BLaER1 treated with 17β-estradiol and CSF1 and Interleukin-3, amounts not matched to agents 10 nM and 100 nM (cell line): ENCODE data around the gene ANTXR2.

Source experiments
- H3K27ac ChIP-seq, 11 experiments: shearing (Covaris generic); formaldehyde crosslinking; 2 replicates each; pipeline ENCODE4 v1.8.1; 2022
- H3K27me3 ChIP-seq, 11 experiments: shearing (Covaris generic); formaldehyde crosslinking; 2 replicates each; pipeline ENCODE4 v1.8.1; 2022
- H3K36me3 ChIP-seq, 11 experiments: shearing (Covaris generic); formaldehyde crosslinking; 2 replicates each; pipeline ENCODE4 v1.8.1; 2022
- H3K4me1 ChIP-seq, 10 experiments: shearing (Covaris generic); formaldehyde crosslinking; 2 replicates each; pipeline ENCODE4 v1.8.1; 2022
- H3K4me2 ChIP-seq, 11 experiments: shearing (Covaris generic); formaldehyde crosslinking; 2 replicates each; pipeline ENCODE4 v1.8.1; 2022
- H3K4me3 ChIP-seq, 10 experiments: shearing (Covaris generic); formaldehyde crosslinking; 2 replicates each; pipeline ENCODE4 v1.8.1; 2022
- H3K9ac ChIP-seq, 11 experiments: shearing (Covaris generic); formaldehyde crosslinking; 2 replicates each; pipeline ENCODE4 v1.8.1; 2022
- H3K9me3 ChIP-seq, 11 experiments: shearing (Covaris generic); formaldehyde crosslinking; replicated peaks in 1 of 11; 2 replicates each; pipeline ENCODE4 v1.8.1; 2022
- H4K20me1 ChIP-seq, 11 experiments: shearing (Covaris generic); formaldehyde crosslinking; 2 replicates each; pipeline ENCODE4 v1.8.1; 2022
- Cebpa-rat ChIP-seq, 11 experiments: shearing (Covaris generic); IDR thresholded peaks; 2 replicates each; pipeline ENCODE4 v1.8.1; 2022

The ANTXR2 gene

DNA sequence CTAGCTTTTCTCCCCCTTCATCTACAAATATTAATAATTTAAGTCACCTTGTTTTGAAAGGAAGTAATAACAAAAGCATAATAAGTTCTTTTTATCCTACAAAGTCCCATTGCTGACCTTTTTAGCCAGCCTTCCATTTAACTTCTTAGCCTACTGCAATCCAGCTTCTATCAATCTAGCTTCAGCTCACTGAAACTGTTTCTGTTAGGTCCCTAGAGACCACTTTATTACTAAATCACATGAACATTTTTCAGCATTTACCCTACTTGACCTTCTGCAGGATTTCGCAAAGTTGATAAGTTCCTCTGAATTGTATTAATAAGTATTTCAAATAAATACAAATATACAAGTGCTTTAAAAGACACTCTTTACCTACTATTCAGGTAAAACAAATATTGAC lies 186.5 kb downstream of the ANTXR2 start:
- Histone ChIP-seq H4K20me1 (no peaks in the 10 kb centered on the region), H3K4me3 (no peak overlapping the region), H3K27ac (no peak overlapping the region), H3K9ac (no peak overlapping the region), H3K36me3 (no peaks in the 10 kb centered on the region), H3K4me2 (no peak overlapping the region), H3K9me3 (no peaks in the 10 kb centered on the region), H3K4me1 (peaks cover 0 to 6% (median 0%) of the 10 kb centered on the region in 10 experiments; a peak in 4 of 20 replicates), H3K27me3 (no peaks in the 10 kb centered on the region)
- TF ChIP-seq Cebpa-rat (IDR thresholded peaks at IDR 0.05): no peak

- H4K20me1 ChIP-seq: no peaks in the 10 kb centered on the region
- no peaks in the 10 kb centered on the region for H3K36me3 ChIP-seq
- H3K27me3 ChIP-seq: no peaks in the 10 kb centered on the region
- no peaks in the 10 kb centered on the region for H3K9me3 ChIP-seq
- no peak overlapping the region for H3K4me3 ChIP-seq
- H3K4me2 ChIP-seq: no peak overlapping the region
- no peak overlapping the region for H3K9ac ChIP-seq
- no peak overlapping the region for H3K27ac ChIP-seq
- peaks cover 0 to 6% (median 0%) of the 10 kb centered on the region in 10 experiments; a peak in 4 of 20 replicates for H3K4me1 ChIP-seq
- no peak for TF ChIP-seq Cebpa-rat (IDR thresholded peaks at IDR 0.05)
These were observed 187.0 kb downstream of the ANTXR2 start for GRCh38 chr4:79886021-79886420.

DNA sequence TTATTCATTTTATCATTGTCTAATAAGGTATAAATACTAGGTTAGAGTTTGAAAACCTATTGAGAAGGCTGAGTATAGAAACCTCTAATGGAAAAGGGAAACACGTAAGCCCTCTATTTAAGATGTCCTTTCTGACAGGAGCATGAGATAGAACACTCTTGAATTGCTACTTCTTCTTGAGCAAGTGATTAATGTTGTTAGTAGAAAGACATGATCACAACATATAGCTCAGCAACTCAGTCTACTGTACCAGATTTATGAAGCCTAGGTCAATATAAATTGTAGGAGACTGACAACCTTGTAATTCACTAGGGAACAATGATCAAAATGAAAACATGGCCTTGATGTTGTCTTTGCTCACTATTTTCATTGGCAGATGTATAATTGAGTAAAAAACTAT lies 189.7 kb downstream of the ANTXR2 start:
- Histone ChIP-seq H3K4me2 (no peak overlapping the region), H3K9ac (no peak overlapping the region), H3K4me3 (no peak overlapping the region), H3K36me3 (no peaks in the 10 kb centered on the region), H3K27me3 (no peaks in the 10 kb centered on the region), H4K20me1 (no peaks in the 10 kb centered on the region), H3K9me3 (peaks cover 0 to 3% (median under 1%) of the 10 kb centered on the region in 11 experiments; a peak in 7 of 22 replicates), H3K27ac (no peak overlapping the region), H3K4me1 (peaks cover 0 to 6% (median 0%) of the 10 kb centered on the region in 10 experiments; a peak in 4 of 20 replicates)
- no peak for TF ChIP-seq Cebpa-rat (IDR thresholded peaks at IDR 0.05)

DNA sequence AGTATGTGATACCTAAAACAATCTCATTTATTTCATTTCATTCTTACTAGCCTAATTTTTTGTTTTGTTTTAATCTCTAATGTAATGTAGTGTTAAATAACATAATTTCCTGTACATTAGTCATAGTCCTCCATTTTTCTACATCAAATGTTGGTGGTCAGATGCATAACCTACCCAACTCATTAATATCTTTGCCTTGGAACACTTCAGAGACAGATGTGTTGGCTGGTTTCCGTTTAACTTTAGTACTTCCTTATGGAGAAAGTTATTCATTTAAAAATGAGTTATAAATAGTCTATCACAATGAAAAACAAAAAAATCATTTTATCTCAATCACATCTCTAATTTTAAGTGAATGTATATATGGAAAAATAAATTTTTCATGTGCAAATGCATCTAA lies 190.2 kb downstream of the ANTXR2 start:
- Histone ChIP-seq H3K4me1 (peaks cover 0 to 6% (median 0%) of the 10 kb centered on the region in 10 experiments; a peak in 4 of 20 replicates), H3K4me2 (no peak overlapping the region), H3K27ac (no peak overlapping the region), H3K27me3 (no peaks in the 10 kb centered on the region), H3K36me3 (no peaks in the 10 kb centered on the region), H3K9ac (no peak overlapping the region), H3K4me3 (no peak overlapping the region), H3K9me3 (peaks cover 0 to 8% (median 5%) of the 10 kb centered on the region in 11 experiments; a peak in 12 of 22 replicates), H4K20me1 (no peaks in the 10 kb centered on the region)
- no peak for TF ChIP-seq Cebpa-rat (IDR thresholded peaks at IDR 0.05)

DNA sequence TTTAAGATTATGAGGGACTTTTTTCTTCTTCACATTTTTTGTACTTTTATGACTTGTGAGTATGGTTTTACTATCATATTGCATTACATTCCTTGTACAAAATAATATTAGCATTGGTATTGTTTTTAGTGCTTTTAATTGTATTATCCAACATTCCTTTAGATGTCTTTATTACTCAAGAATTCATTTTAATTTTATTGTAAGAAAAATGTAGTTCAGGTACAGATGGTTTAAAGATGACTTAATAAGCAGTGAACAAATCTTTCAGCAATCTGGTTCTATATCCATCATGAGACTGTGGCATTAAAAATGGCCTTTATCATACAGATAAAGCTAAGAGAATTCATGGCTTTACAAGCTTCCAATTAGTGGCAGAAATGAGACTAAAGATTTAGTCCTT lies 191.6 kb downstream of the ANTXR2 start:
- Histone ChIP-seq H3K4me3 (no peak overlapping the region), H3K4me2 (no peak overlapping the region), H3K36me3 (no peaks in the 10 kb centered on the region), H4K20me1 (no peaks in the 10 kb centered on the region), H3K9ac (no peak overlapping the region), H3K27me3 (no peaks in the 10 kb centered on the region), H3K27ac (no peak overlapping the region), H3K9me3 (peaks cover 0 to 13% (median 6%) of the 10 kb centered on the region in 11 experiments; a peak in 12 of 22 replicates), H3K4me1 (peaks cover 0 to 3% (median 0%) of the 10 kb centered on the region in 10 experiments; a peak in 4 of 20 replicates)
- no peak for TF ChIP-seq Cebpa-rat (IDR thresholded peaks at IDR 0.05)

DNA sequence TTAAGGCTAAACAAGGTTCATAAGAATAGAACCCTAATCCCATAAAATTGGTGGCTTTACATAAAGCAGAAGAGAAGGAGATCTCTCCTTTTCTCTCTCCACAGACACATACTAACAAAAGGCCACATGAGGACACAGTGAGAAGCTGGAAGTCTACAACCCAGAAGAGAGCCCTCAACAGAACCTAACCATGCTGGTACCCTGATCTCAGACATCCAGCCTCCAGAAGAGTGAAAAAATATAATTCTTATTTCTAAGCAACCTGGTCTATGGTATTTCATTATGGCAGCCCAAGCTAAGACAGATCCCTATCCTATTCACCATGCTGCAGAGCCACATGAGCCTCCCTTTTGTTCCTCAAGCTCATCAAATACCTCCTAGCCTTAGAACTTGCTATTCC lies 195.5 kb downstream of the ANTXR2 start:
- Histone ChIP-seq H3K9ac (no peak overlapping the region), H4K20me1 (no peaks in the 10 kb centered on the region), H3K27me3 (no peaks in the 10 kb centered on the region), H3K36me3 (no peaks in the 10 kb centered on the region), H3K4me2 (no peak overlapping the region), H3K4me1 (no peaks in the 10 kb centered on the region), H3K27ac (no peak overlapping the region), H3K4me3 (no peak overlapping the region), H3K9me3 (peaks cover 0 to 13% (median 6%) of the 10 kb centered on the region in 11 experiments; a peak in 12 of 22 replicates)
- no peak for TF ChIP-seq Cebpa-rat (IDR thresholded peaks at IDR 0.05)

- Histone ChIP-seq H3K9ac (no peak overlapping the region), H4K20me1 (no peaks in the 10 kb centered on the region), H3K27ac (no peak overlapping the region), H3K4me2 (no peak overlapping the region), H3K4me1 (no peaks in the 10 kb centered on the region), H3K27me3 (no peaks in the 10 kb centered on the region), H3K36me3 (no peaks in the 10 kb centered on the region), H3K4me3 (no peak overlapping the region), H3K9me3 (peaks cover 0 to 13% (median 6%) of the 10 kb centered on the region in 11 experiments; a peak in 12 of 22 replicates)
- no peak for TF ChIP-seq Cebpa-rat (IDR thresholded peaks at IDR 0.05)
These were observed 197.6 kb downstream of the ANTXR2 start for GRCh38 chr4:79875344-79875899.

GRCh38 chr4:79874197-79874596 lies 198.8 kb downstream of the ANTXR2 start:
- H3K36me3 ChIP-seq: no peaks in the 10 kb centered on the region
- TF ChIP-seq Cebpa-rat (IDR thresholded peaks at IDR 0.05): no peak
- H3K27me3 ChIP-seq: no peaks in the 10 kb centered on the region
- no peak overlapping the region for H3K4me3 ChIP-seq
- H3K4me2 ChIP-seq: no peak overlapping the region
- H3K9me3 ChIP-seq: peaks cover 0 to 13% (median 6%) of the 10 kb centered on the region in 11 experiments; a peak in 12 of 22 replicates
- H4K20me1 ChIP-seq: no peaks in the 10 kb centered on the region
- no peak overlapping the region for H3K27ac ChIP-seq
- H3K4me1 ChIP-seq: no peaks in the 10 kb centered on the region
- H3K9ac ChIP-seq: no peak overlapping the region

- Histone ChIP-seq H3K9ac (no peak overlapping the region), H4K20me1 (no peaks in the 10 kb centered on the region), H3K36me3 (no peaks in the 10 kb centered on the region), H3K27me3 (no peaks in the 10 kb centered on the region), H3K9me3 (peaks cover 0 to 5% (median under 1%) of the 10 kb centered on the region in 11 experiments; a peak in 8 of 22 replicates), H3K27ac (no peak overlapping the region), H3K4me1 (no peaks in the 10 kb centered on the region), H3K4me3 (no peak overlapping the region), H3K4me2 (no peak overlapping the region)
- TF ChIP-seq Cebpa-rat (IDR thresholded peaks at IDR 0.05): no peak
These were observed 200.3 kb downstream of the ANTXR2 start for GRCh38 chr4:79872738-79873137.

DNA sequence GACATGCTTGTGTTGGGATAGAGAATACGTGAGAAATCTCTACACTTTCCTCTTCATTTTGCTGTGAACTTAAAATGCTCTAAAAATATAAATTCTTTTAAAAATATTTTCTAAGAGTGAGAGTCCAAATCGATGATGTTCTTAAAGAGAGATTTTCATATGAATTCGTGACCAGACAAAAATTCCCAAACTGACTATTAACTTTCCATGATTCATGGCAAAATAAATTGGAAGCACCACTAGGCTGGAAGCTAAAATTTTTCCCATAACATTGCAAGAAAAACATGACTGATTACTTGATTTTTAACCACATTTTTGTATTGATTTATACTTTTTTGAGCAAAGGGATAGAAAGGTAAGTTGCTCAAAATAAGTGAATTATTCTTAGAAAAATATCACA lies 201.1 kb downstream of the ANTXR2 start:
- Histone ChIP-seq H3K4me2 (no peak overlapping the region), H3K9me3 (no peaks in the 10 kb centered on the region), H3K27me3 (no peaks in the 10 kb centered on the region), H3K9ac (no peak overlapping the region), H3K4me1 (no peaks in the 10 kb centered on the region), H3K36me3 (no peaks in the 10 kb centered on the region), H3K27ac (no peak overlapping the region), H3K4me3 (no peak overlapping the region), H4K20me1 (no peaks in the 10 kb centered on the region)
- TF ChIP-seq Cebpa-rat (IDR thresholded peaks at IDR 0.05): no peak
